Prostate gland (tissue), 2 donors: Measurements from ENCODE around the gene CLK3. TPM values are rescaled to one million over a fixed set of nuclear protein-coding genes. Genes with fewer than 3 reads are reported as not detected.

Source experiments
- DNase-seq: peaks from one replicate; pipeline ENCODE4 v3.0.0-alpha.2; 2019; ENCODE audit warnings: low spot score
- H3K27ac ChIP-seq, 2 donors: fragments of 200-600 bp; sonication (generic); 2 replicates each; pipeline ENCODE4 v1.5.1; 2017 to 2019
- H3K27me3 ChIP-seq: fragments of 200-600 bp; sonication (generic); replicated peaks from 2 replicates; pipeline ENCODE4 v1.5.1; 2019; ENCODE audit not compliant: insufficient read depth
- H3K36me3 ChIP-seq, 2 donors: fragments of 200-600 bp; sonication (generic); 1 replicate in 1 of 2; 2 replicates in 1 of 2; pipeline versions ENCODE4 v1.5.1 to v1.8.1; 2017 to 2019
- H3K4me1 ChIP-seq: fragments of 200-600 bp; sonication (generic); replicated peaks from 2 replicates; pipeline ENCODE4 v1.5.1; 2019
- H3K4me3 ChIP-seq, 2 donors: fragments of 200-600 bp; sonication (generic); 2 replicates each; pipeline ENCODE4 v1.5.1; 2017 to 2019
- H3K9me3 ChIP-seq: fragments of 200-600 bp; sonication (generic); 2 replicates; pipeline ENCODE4 v1.5.1; 2017
- POLR2A ChIP-seq: fragments of 450-650 bp; IDR thresholded peaks from one replicate; pipeline ENCODE4 v1.6.1; 2016; ENCODE audit warnings: antibody characterized with exemption, mild to moderate bottlenecking
- POLR2AphosphoS5 ChIP-seq: sonication (generic); formaldehyde crosslinking; IDR thresholded peaks from one replicate; pipeline ENCODE4 v1.6.1; 2017; ENCODE audit warnings: antibody characterized with exemption
- WGBS: methylation state at CpG from one replicate; pipeline ENCODE4 v1.1.5; 2018; 5-methylcytosine and 5-hydroxymethylcytosine counted together
- intact Hi-C: fragments of 100-400 bp; cut with DNase I; formaldehyde crosslinking; loops from one replicate; pipeline ENCODE4 v1.14.2; 2022
- total RNA-seq, 2 donors: library from RNA; depleted of rRNA; stranded (reverse); fragments of >200 nt; gene quantifications; one replicate each; pipeline ENCODE4 v1.1.0, GENCODE V29; 2016
- TF ChIP-seq, protein P1 (sequence below), 4 experiments: fragments of 200-600 bp in 2 of 4; fragments of 450-650 bp in 2 of 4; sonication (generic) in 2 of 4; IDR thresholded peaks; 1 replicate in 3 of 4; 2 replicates in 1 of 4; pipeline ENCODE4 v1.5.1; 2016 to 2019; ENCODE audit warnings: antibody characterized with exemption in 4 of 4, mild to moderate bottlenecking in 2 of 4, moderate library complexity in 2 of 4

The CLK3 gene
- total RNA-seq, 2 donors from 2014 or later = 140 to 180 TPM

DNA sequence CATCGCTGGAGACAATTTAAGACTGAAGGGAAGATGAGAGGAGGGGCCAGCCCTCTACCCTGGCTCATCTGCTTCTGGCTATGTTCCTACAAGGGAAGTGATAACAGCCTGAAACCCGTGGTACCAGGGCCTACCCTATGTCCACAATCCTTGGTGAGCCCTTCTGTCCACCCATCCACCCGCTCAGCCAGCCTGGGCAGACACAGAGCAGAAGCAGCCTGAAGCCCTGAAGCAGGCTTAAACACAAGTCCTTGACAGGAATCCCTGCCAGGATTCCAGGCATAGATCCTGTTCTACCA lies 15.4 kb downstream of the CLK3 start:
- H3K36me3 ChIP-seq = peaks cover 9 to 32% of the 10 kb centered on the region in 2 donors
- no peak overlapping the region for H3K27ac ChIP-seq
- no peaks in the 10 kb centered on the region for H3K4me1 ChIP-seq
- intact Hi-C loops = loop anchor here (5.0 kb wide), 3 partner anchors 66 to 321 kb away; partner anchors contain the start of gene EDC3
- WGBS = 77% methylated on average over 3 of the region's 3 CpGs
- DNase-seq = no peak
- no peaks in the 10 kb centered on the region for H3K27me3 ChIP-seq
- H3K9me3 ChIP-seq = no peaks in the 10 kb centered on the region
- H3K4me3 ChIP-seq = no peak overlapping the region
- no peak for TF ChIP-seq POLR2AphosphoS5

DNA sequence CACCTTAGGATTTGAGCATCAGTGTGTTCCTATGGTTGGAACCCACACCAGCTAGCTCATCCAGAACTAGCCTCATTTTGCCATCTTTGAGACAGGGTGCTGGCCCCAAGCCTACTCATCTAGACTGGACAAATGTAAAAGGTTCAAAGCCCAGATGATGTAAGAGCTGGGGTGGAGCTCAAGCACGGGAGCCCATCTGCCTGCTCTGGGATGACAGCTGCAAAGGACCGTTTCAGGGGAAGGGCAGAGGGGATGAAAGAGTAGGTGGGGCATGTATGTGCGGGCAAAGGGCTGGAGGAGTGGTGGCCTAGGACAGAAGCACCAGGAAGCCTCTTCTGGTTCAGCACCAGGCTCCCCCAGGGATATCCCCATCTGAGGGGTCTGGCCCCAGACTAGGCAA lies 15.8 kb downstream of the CLK3 start:
- Histone ChIP-seq H3K27me3 (no peaks in the 10 kb centered on the region), H3K4me3 (no peak overlapping the region), H3K9me3 (no peaks in the 10 kb centered on the region), H3K36me3 (peaks cover 9 to 29% of the 10 kb centered on the region in 2 donors), H3K4me1 (no peaks in the 10 kb centered on the region), H3K27ac (no peak overlapping the region)
- intact Hi-C loops = loop anchor here (5.0 kb wide), 3 partner anchors 66 to 321 kb away; partner anchors contain the start of gene EDC3
- DNase-seq = no peak
- TF ChIP-seq POLR2AphosphoS5 = no peak
- TF ChIP-seq, protein P1, sequence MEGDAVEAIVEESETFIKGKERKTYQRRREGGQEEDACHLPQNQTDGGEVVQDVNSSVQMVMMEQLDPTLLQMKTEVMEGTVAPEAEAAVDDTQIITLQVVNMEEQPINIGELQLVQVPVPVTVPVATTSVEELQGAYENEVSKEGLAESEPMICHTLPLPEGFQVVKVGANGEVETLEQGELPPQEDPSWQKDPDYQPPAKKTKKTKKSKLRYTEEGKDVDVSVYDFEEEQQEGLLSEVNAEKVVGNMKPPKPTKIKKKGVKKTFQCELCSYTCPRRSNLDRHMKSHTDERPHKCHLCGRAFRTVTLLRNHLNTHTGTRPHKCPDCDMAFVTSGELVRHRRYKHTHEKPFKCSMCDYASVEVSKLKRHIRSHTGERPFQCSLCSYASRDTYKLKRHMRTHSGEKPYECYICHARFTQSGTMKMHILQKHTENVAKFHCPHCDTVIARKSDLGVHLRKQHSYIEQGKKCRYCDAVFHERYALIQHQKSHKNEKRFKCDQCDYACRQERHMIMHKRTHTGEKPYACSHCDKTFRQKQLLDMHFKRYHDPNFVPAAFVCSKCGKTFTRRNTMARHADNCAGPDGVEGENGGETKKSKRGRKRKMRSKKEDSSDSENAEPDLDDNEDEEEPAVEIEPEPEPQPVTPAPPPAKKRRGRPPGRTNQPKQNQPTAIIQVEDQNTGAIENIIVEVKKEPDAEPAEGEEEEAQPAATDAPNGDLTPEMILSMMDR (IDR thresholded peaks at IDR 0.05) = no peak
- TF ChIP-seq POLR2A = no peak
- WGBS = 56% methylated on average over 3 of the region's 3 CpGs

DNA sequence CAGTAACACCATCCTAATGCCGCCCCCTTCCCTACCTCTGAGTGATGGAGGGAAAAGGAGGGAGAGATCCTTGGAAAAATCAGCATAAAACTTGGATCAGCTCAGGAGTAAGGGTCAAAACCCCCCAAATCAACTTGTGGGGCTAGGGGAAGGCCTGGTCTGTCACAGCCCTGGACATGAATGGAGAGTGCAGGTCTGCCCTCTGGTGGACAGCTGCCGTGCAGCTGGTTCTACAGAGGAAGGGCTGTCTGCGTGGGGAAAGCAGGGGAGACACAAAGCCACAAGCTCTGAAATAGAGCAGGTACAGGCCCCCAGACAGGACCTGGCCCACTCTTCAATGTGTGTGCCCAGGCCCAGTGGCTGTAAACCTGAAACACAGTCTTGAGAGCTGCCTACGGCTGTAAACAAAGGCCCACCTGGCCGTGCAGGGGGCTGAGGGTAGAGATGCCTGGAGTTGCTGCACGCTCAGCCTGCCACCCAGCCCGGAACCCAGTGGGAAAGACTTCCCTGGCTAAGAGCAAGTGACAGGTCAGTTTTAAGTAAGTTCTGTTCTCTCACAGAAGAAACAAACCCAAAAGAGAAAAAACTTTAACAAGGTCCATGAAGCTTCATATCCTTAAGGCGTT lies 16.4 kb downstream of the CLK3 start:
- Histone ChIP-seq H3K4me3 (no peak overlapping the region), H3K4me1 (no peaks in the 10 kb centered on the region), H3K36me3 (peaks cover 4 to 22% of the 10 kb centered on the region in 2 donors), H3K9me3 (no peaks in the 10 kb centered on the region), H3K27me3 (no peaks in the 10 kb centered on the region), H3K27ac (no peak overlapping the region)
- DNase-seq = peak; percentile 50
- 57% methylated on average over 8 of the region's 8 CpGs for WGBS
- intact Hi-C loops = loop anchor here (5.0 kb wide), 3 partner anchors 65 to 320 kb away; partner anchors contain the start of gene EDC3
- no peak for TF ChIP-seq POLR2AphosphoS5
- no peak for TF ChIP-seq POLR2A
- TF ChIP-seq, protein P1 (IDR thresholded peaks at IDR 0.05) = peak; percentile 54 to 72 (median 60)

DNA sequence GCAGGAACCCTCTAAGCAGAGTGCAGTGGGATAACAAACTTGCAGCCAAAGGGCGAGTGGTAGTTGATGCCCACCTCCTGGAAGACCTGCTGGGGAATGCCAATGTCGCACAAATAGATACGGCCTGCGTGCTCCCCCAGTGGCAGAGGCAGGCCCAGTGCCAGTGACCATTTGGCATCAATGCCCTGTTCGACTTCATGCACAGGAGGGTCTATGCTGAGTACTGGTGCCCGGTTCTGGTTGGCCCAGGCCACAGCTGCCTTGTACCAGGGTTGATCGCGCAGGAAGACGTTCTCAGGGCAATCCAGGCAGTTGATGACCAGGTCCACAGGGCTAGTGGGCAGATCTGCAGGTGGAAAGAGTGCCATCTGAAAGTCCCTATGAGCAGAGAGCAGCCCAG lies 17.0 kb downstream of the CLK3 start:
- no peak for TF ChIP-seq POLR2A
- no peak for TF ChIP-seq POLR2AphosphoS5
- TF ChIP-seq, protein P1 (IDR thresholded peaks at IDR 0.05) = no peak
- Histone ChIP-seq H3K4me3 (no peak overlapping the region), H3K27ac (no peak overlapping the region), H3K27me3 (no peaks in the 10 kb centered on the region), H3K4me1 (no peaks in the 10 kb centered on the region), H3K36me3 (peaks cover 4 to 17% of the 10 kb centered on the region in 2 donors), H3K9me3 (no peaks in the 10 kb centered on the region)
- no peak for DNase-seq
- 83% methylated on average over 9 of the region's 9 CpGs for WGBS
- intact Hi-C loops = loop anchor here (5.0 kb wide), 3 partner anchors 65 to 320 kb away; partner anchors contain the start of gene EDC3

DNA sequence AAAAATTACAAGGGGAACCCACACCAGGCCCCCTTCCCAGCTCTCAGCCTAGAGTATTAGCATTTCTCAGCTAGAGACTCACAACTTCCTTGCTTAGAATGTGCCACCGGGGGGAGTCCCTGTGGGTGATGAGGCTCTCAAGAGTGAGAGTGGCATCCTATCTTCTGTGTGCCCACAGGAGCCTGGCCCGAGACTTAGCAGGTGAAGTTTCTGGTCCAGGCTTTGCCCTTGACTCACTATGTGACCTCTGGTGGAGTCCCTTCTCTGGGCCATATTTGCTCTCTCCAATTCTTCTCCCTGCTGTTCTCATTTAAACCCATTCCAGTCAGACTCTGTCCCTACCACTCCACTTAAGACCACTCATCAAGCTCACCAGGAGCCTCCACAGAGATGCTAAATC lies 18.1 kb downstream of the CLK3 start:
- no peak overlapping the region for H3K27ac ChIP-seq
- no peak for DNase-seq
- H3K4me1 ChIP-seq = no peaks in the 10 kb centered on the region
- intact Hi-C loops = loop anchor here (2.0 to 5.0 kb wide), 4 partner anchors 64 to 319 kb away; partner anchors contain the start of gene EDC3
- H3K27me3 ChIP-seq = no peaks in the 10 kb centered on the region
- WGBS = 83% methylated on average over 2 of the region's 2 CpGs
- H3K36me3 ChIP-seq = peaks cover 0 to 9% of the 10 kb centered on the region in 2 donors
- no peak overlapping the region for H3K4me3 ChIP-seq
- H3K9me3 ChIP-seq = no peaks in the 10 kb centered on the region
- TF ChIP-seq, protein P1 (IDR thresholded peaks at IDR 0.05) = no peak
- TF ChIP-seq POLR2AphosphoS5 = no peak
- TF ChIP-seq POLR2A = no peak
